OCI-LY1 (cell line): ENCODE results near the gene RNF212.
A peak's percentile ranks its signal among the peaks of the same experiment; 100 is the strongest.

ENCODE experiments used
- H2AFZ ChIP-seq: fragments of 200-600 bp; sonication (generic), shearing (Covaris generic); 2 replicates; pipeline ENCODE4 v1.6.0; 2014; ENCODE audit warnings: antibody characterized with exemption, mild to moderate bottlenecking, low read length
- H3F3A ChIP-seq: fragments of 200-600 bp; sonication (generic), shearing (Covaris generic); 2 replicates; pipeline ENCODE4 v1.6.0; 2014; ENCODE audit warnings: mild to moderate bottlenecking, antibody characterized with exemption, low read length, moderate library complexity; ENCODE audit not compliant: insufficient read depth
- H3K27ac ChIP-seq: fragments of 200-600 bp; sonication (generic); 2 replicates; pipeline ENCODE4 v1.5.1; 2014; ENCODE audit warnings: low read length, mixed run types, mild to moderate bottlenecking, low read depth; ENCODE audit not compliant: poor library complexity, severe bottlenecking
- H3K27me3 ChIP-seq: fragments of 200-600 bp; sonication (generic); 2 replicates; pipeline ENCODE4 v1.6.0; 2014; ENCODE audit warnings: antibody characterized with exemption, mild to moderate bottlenecking, low read length, moderate library complexity; ENCODE audit not compliant: insufficient read depth
- H3K36me3 ChIP-seq: fragments of 200-600 bp; sonication (generic); 2 replicates; pipeline ENCODE4 v1.6.1; 2014; ENCODE audit warnings: mild to moderate bottlenecking, antibody characterized with exemption, low read length, moderate library complexity, mixed read lengths; ENCODE audit not compliant: insufficient read depth
- H3K4me1 ChIP-seq: fragments of 200-600 bp; sonication (generic); 2 replicates; pipeline ENCODE4 v1.5.1; 2014; ENCODE audit warnings: mild to moderate bottlenecking, low read length, moderate library complexity; ENCODE audit not compliant: insufficient read depth, severe bottlenecking
- H3K4me2 ChIP-seq: fragments of 200-600 bp; sonication (generic), shearing (Covaris generic); 2 replicates; pipeline ENCODE4 v1.6.1; 2014; ENCODE audit warnings: low read length
- H3K4me3 ChIP-seq: fragments of 200-600 bp; sonication (generic); 2 replicates; pipeline ENCODE4 v1.5.1; 2014; ENCODE audit warnings: low read length, low read depth, mild to moderate bottlenecking, mixed read lengths; ENCODE audit not compliant: poor library complexity, severe bottlenecking
- H3K79me2 ChIP-seq: fragments of 200-600 bp; shearing (Covaris generic); 2 replicates; pipeline ENCODE4 v1.6.1; 2016; ENCODE audit warnings: mixed run types, low read length, mixed read lengths; ENCODE audit not compliant: insufficient read depth
- H3K9ac ChIP-seq: fragments of 200-600 bp; sonication (generic), shearing (Covaris generic); 2 replicates; pipeline ENCODE4 v1.6.1; 2014; ENCODE audit warnings: mild to moderate bottlenecking, low read length, mixed read lengths
- H3K9me2 ChIP-seq: fragments of 200-600 bp; sonication (generic), shearing (Covaris generic); 2 replicates; pipeline ENCODE4 v1.6.1; 2014; ENCODE audit warnings: low read depth, mild to moderate bottlenecking, low read length, mixed read lengths
- H3K9me3 ChIP-seq: fragments of 200-600 bp; shearing (Covaris generic); 2 replicates; pipeline ENCODE4 v1.6.1; 2014; ENCODE audit warnings: low read length, mixed read lengths
- H4K20me1 ChIP-seq: fragments of 200-600 bp; sonication (generic), shearing (Covaris generic); 2 replicates; pipeline ENCODE4 v1.6.0; 2016; ENCODE audit warnings: mild to moderate bottlenecking, low read length; ENCODE audit not compliant: insufficient read depth
- EZH2 ChIP-seq: fragments of 200-600 bp; sonication (generic), shearing (Covaris generic); IDR thresholded peaks from 2 replicates; pipeline ENCODE4 v1.8.0; 2017; ENCODE audit warnings: borderline replicate concordance, mixed run types, mild to moderate bottlenecking, antibody characterized with exemption, low read length, moderate library complexity, mixed read lengths
- TF ChIP-seq, protein P1 (sequence below): fragments of 200-600 bp; sonication (generic), shearing (Covaris generic); IDR thresholded peaks from 2 replicates; pipeline ENCODE4 v1.5.1; 2017; ENCODE audit warnings: mild to moderate bottlenecking, antibody characterized with exemption, low read length, moderate library complexity, mixed read lengths

RNF212 gene

DNA sequence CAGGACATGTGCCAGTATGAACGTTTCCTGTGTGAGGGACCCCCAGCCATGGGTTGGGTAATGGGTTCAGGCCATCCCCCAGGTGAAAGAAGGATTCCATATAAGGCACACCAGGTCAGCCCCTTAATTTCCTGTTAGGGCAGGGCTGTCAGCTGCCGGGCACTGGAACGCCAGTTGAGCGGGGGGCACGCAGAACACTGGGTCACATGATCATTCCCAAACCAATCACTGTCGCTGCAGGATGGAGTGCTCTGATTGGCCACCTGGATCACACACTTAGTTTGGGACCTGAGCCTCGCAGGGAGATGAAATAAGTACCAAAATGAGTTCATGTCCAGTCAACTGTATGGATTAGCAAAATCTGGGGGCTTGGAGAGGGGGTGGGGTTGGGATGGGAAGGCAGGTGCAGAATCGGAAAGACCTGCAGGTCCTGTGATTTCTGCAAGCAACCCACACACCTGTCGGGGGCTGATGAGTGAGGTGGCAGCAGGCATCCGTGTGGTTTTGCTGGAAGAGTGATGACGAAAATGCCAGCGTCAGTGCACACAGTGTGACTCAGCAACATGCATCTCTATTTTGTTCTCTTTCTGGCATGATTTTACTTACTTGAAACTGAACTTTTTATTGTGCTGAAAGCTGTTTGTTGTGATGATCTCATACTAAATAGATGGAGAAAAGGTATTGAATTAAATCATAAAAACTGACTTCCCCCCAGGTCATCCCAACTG lies 32.2 kb downstream of the RNF212 start:
- Histone ChIP-seq H3K27me3 (no peaks in the 10 kb centered on the region), H3K4me2 (peak overlapping the region; percentile 11; the same call in 1 of the 2 replicates), H3K4me1 (no peaks in the 10 kb centered on the region), H3K9ac (no peak overlapping the region), H3K4me3 (no peak overlapping the region), H3K79me2 (no peaks in the 10 kb centered on the region), H3K9me2 (no peaks in the 10 kb centered on the region), H3K36me3 (no peaks in the 10 kb centered on the region), H3F3A (no peaks in the 10 kb centered on the region), H2AFZ (no peak overlapping the region), H4K20me1 (no peaks in the 10 kb centered on the region), H3K9me3 (no peaks in the 10 kb centered on the region), H3K27ac (no peak overlapping the region)
- no peak for TF ChIP-seq EZH2
- TF ChIP-seq, protein P1, sequence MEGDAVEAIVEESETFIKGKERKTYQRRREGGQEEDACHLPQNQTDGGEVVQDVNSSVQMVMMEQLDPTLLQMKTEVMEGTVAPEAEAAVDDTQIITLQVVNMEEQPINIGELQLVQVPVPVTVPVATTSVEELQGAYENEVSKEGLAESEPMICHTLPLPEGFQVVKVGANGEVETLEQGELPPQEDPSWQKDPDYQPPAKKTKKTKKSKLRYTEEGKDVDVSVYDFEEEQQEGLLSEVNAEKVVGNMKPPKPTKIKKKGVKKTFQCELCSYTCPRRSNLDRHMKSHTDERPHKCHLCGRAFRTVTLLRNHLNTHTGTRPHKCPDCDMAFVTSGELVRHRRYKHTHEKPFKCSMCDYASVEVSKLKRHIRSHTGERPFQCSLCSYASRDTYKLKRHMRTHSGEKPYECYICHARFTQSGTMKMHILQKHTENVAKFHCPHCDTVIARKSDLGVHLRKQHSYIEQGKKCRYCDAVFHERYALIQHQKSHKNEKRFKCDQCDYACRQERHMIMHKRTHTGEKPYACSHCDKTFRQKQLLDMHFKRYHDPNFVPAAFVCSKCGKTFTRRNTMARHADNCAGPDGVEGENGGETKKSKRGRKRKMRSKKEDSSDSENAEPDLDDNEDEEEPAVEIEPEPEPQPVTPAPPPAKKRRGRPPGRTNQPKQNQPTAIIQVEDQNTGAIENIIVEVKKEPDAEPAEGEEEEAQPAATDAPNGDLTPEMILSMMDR, result no peak

DNA sequence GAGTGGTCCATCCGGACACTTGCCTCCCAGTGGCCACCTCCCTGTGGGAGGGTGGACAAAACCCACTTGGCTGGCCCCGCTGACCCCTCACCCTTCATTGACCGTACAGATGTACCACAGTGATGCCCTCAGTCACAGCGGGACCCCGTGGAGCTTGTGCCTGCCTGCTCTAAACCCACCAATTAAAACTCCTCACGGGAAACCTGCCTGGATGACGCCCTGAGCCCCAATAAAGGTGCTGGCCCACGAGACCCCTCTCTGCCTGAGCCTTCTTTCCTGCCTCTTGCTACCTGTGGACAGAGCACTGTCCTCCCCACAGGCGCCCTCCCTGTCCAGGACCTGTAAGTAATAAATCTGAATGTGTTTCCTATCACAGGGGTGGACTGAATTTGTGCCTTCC lies 32.9 kb downstream of the RNF212 start:
- Histone ChIP-seq H3K4me3 (no peak overlapping the region), H3K27ac (no peak overlapping the region), H3K9me2 (no peaks in the 10 kb centered on the region), H3K9ac (no peak overlapping the region), H3K9me3 (no peaks in the 10 kb centered on the region), H2AFZ (no peak overlapping the region), H3K36me3 (no peaks in the 10 kb centered on the region), H3F3A (no peaks in the 10 kb centered on the region), H3K4me2 (no peak overlapping the region), H4K20me1 (no peaks in the 10 kb centered on the region), H3K79me2 (no peaks in the 10 kb centered on the region), H3K4me1 (no peaks in the 10 kb centered on the region), H3K27me3 (no peaks in the 10 kb centered on the region)
- TF ChIP-seq EZH2, result no peak
- TF ChIP-seq, protein P1, result no peak

DNA sequence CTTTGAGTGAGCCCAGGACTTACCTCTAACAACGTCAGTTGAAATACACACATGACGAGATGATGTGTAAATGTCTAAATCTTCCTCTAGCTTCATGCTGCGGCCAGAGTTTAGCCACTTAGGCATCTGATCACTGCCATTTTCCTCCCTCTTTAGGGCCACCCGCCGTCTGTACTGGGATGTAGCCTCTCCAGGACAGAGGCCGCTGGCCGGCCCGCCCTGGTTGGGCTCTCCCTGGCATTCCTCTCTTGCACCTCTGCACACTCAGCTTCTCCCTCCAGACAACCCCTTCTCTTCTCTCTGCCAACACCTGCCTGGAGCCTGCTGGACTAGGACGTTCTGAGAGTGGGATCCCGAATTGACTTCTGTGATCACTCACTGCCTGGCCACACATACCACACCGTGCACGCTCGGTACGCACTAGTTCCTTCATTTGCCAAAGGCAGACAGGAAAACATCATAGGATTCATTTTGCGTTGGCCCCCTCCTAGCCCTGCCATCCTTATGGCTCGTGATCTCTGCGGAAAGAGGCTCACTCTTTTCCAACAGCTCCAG lies 33.6 kb downstream of the RNF212 start:
- Histone ChIP-seq H3K27me3 (no peaks in the 10 kb centered on the region), H4K20me1 (no peaks in the 10 kb centered on the region), H3K79me2 (no peaks in the 10 kb centered on the region), H3K9me3 (no peaks in the 10 kb centered on the region), H3F3A (no peaks in the 10 kb centered on the region), H3K9me2 (no peaks in the 10 kb centered on the region), H3K4me3 (no peak overlapping the region), H3K36me3 (no peaks in the 10 kb centered on the region), H3K9ac (no peak overlapping the region), H3K27ac (no peak overlapping the region), H3K4me1 (no peaks in the 10 kb centered on the region), H3K4me2 (no peak overlapping the region), H2AFZ (no peak overlapping the region)
- no peak for TF ChIP-seq EZH2
- TF ChIP-seq, protein P1, result no peak
